Activated CD8-positive, alpha-beta T cell treated with anti-CD3 and anti-CD28 coated beads, Interleukin-2, amount 10 ng/mL, durations not matched to agents 7 days and 5 days (primary cell): ENCODE results near the gene CNTN2. TPM values are rescaled to one million over a fixed set of nuclear protein-coding genes. Genes with fewer than 3 reads are reported as not detected.

Experiments used
- ATAC-seq: fragments of 150-1000 bp; cut with Tn5 transposase; one replicate; pipeline ENCODE4 v1.10.0; 2021; ENCODE audit warnings: moderate library complexity
- CTCF ChIA-PET: fragments of 350-600 bp; sonication (Branson Sonifier 250); formaldehyde crosslinking; loops from one replicate; lab custom pipeline; 2021; ENCODE audit warnings: antibody characterized with exemption; lab: Charles Lee
- POLR2A ChIA-PET: fragments of 350-600 bp; sonication (Branson Sonifier 250); formaldehyde crosslinking; loops from one replicate; lab custom pipeline; 2021; ENCODE audit warnings: antibody characterized with exemption; lab: Charles Lee
- DNase-seq: peaks from one replicate; pipeline ENCODE4 v3.0.0-alpha.2; 2020
- H3K27ac Mint-ChIP-seq: one replicate; pipeline ENCODE4 v1.8.0; 2021; ENCODE audit warnings: mild to moderate bottlenecking, mixed read lengths
- H3K27me3 Mint-ChIP-seq: one replicate; pipeline ENCODE4 v1.8.0; 2021; ENCODE audit warnings: low read depth, mixed read lengths
- H3K36me3 Mint-ChIP-seq: one replicate; pipeline ENCODE4 v1.8.0; 2021; ENCODE audit warnings: low read depth, mixed read lengths
- H3K4me1 Mint-ChIP-seq: one replicate; pipeline ENCODE4 v1.8.0; 2021; ENCODE audit warnings: low read depth, mixed read lengths
- H3K4me3 Mint-ChIP-seq: one replicate; pipeline ENCODE4 v1.8.0; 2021; ENCODE audit warnings: mild to moderate bottlenecking, mixed read lengths
- H3K9me3 Mint-ChIP-seq: one replicate; pipeline ENCODE4 v1.8.0; 2022; ENCODE audit warnings: mixed read lengths; ENCODE audit not compliant: insufficient read depth
- total RNA-seq, 2 experiments: library from RNA; stranded (reverse); gene quantifications; one replicate each; pipeline ENCODE4 v1.2.3, GENCODE V29; 2021

The CNTN2 gene, protein sequence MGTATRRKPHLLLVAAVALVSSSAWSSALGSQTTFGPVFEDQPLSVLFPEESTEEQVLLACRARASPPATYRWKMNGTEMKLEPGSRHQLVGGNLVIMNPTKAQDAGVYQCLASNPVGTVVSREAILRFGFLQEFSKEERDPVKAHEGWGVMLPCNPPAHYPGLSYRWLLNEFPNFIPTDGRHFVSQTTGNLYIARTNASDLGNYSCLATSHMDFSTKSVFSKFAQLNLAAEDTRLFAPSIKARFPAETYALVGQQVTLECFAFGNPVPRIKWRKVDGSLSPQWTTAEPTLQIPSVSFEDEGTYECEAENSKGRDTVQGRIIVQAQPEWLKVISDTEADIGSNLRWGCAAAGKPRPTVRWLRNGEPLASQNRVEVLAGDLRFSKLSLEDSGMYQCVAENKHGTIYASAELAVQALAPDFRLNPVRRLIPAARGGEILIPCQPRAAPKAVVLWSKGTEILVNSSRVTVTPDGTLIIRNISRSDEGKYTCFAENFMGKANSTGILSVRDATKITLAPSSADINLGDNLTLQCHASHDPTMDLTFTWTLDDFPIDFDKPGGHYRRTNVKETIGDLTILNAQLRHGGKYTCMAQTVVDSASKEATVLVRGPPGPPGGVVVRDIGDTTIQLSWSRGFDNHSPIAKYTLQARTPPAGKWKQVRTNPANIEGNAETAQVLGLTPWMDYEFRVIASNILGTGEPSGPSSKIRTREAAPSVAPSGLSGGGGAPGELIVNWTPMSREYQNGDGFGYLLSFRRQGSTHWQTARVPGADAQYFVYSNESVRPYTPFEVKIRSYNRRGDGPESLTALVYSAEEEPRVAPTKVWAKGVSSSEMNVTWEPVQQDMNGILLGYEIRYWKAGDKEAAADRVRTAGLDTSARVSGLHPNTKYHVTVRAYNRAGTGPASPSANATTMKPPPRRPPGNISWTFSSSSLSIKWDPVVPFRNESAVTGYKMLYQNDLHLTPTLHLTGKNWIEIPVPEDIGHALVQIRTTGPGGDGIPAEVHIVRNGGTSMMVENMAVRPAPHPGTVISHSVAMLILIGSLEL
- total RNA-seq, result not detected

GRCh38 chr1:205042911-205043806 is at the start of gene CNTN2:
TSS of gene CNTN2 (plus strand) at chr1:205043212. CDS start at chr1:205053186, 9,974 bp downstream.
- no peak for DNase-seq
- Mint-ChIP-seq H3K4me1 (no peaks in the 10 kb centered on the region), H3K9me3 (no peaks in the 10 kb centered on the region), H3K36me3 (no peaks in the 10 kb centered on the region), H3K27ac (no peak within 1 kb of the TSS), H3K27me3 (peaks cover 53% of the 10 kb centered on the region), H3K4me3 (no peak within 1 kb of the TSS)
- CTCF ChIA-PET, result interaction anchor here (1.1 kb wide), 1 partner anchor 18 kb away, joined by 4 read pairs; no protein-coding TSS in a partner anchor
- ATAC-seq, result peak; percentile 48
- POLR2A ChIA-PET, result no interaction called here

DNA sequence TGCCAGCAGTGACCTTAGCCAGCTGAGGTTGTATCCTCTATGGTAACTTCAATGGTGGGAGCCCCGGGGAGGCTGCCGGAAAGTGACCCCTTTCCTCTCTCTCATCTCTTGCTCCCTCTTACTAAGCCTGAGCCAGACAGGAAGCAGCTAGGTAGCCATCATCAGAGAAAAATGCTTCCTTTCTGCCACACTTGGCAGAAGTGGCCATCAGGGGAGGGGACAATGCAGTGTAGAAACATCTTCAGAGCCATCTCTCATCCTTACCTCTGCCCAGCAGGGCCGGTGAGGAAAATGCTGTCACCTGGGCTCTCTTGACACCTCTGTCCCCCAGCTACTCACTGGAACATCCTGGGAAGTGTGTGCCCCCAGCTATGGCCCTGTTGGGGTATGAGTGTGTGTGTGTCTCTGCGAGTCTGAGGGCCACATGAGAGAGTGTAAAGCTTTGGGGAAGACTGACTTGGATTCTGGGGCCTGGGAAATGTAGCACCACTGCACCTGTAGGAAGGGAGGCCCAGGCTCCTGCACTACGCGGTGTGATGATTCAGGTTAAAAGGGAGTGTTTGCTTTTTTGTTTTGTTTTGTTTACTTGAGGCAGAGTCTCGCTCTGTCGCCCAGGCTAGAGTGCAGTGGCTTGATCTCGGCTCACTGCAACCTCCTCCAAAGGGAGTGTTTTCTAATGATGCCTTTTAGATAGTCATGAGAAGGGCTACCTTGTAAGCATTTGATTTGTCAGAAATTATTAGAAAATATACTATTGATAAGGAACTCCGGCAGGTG is 48.7 kb upstream of the CNTN2 start:
- ChIA-PET POLR2A (no interaction called here), CTCF (interaction anchor here (1.0 to 12.3 kb wide), 2 partner anchors 68 to 147 kb away, joined by 3 to 236 read pairs; no protein-coding TSS in a partner anchor)
- ATAC-seq (no peak), DNase-seq (no peak)
- H3K27ac Mint-ChIP-seq, result no peak overlapping the region
- H3K9me3 Mint-ChIP-seq, result no peaks in the 10 kb centered on the region
- H3K36me3 Mint-ChIP-seq, result no peaks in the 10 kb centered on the region
- peaks cover 2% of the 10 kb centered on the region for H3K27me3 Mint-ChIP-seq
- no peak overlapping the region for H3K4me3 Mint-ChIP-seq
- peaks cover 14% of the 10 kb centered on the region for H3K4me1 Mint-ChIP-seq

- POLR2A ChIA-PET, result no interaction called here
- CTCF ChIA-PET, result no interaction called here
Measured at GRCh38 chr1:204996981-204997380, 46.0 kb upstream of the CNTN2 start.

DNA sequence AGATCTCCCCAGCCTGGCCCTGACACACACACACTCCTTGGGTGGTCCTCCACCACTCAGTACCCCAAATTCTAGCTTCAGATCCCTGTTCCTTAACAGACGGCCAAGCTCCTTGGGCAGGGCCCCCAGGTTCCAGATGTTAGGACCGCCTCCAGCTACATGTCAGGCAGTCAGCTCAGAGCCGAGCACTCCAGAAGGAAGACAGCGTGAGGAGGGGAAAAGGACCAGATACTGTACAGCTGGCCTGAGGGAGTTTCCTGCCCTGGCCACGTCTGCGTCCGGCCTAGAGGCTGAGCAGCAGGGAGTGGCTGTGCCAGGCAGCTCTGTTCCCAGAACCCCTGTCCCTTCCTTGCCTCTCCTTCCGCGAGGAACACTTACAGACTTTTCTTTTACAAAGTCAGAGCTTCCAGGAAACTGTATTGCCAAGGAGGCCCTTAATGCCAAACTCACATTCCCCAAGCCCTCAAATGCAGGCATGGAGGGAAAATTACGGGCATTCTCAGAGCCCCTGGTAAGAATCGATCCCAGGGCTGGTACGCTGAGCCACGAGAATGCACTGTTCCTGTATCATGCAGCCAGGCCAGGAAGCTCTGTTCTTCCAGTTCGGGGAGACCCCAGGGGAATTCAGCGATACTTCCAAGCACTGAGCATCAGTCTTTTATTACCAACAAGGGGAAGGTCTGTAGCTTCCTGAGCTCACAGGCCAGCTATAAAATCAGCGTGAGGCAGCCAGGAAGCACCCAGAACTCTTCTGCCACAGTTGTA is 45.2 kb upstream of the CNTN2 start:
- no peak for ATAC-seq
- POLR2A ChIA-PET, result no interaction called here
- CTCF ChIA-PET, result interaction anchor here (1.0 to 1.5 kb wide), 2 partner anchors 8 to 64 kb away, joined by 7 to 8 read pairs; no protein-coding TSS in a partner anchor

More at GRCh38 chr1:204996981-204997380, 46.0 kb upstream of the CNTN2 start:
- DNase-seq (no peak), ATAC-seq (no peak)
- Mint-ChIP-seq H3K9me3 (no peaks in the 10 kb centered on the region), H3K27me3 (peaks cover 4% of the 10 kb centered on the region), H3K27ac (no peak overlapping the region), H3K4me1 (peaks cover 12% of the 10 kb centered on the region), H3K4me3 (no peak overlapping the region), H3K36me3 (no peaks in the 10 kb centered on the region)

GRCh38 chr1:205001162-205001561 is 41.9 kb upstream of the CNTN2 start:
- Mint-ChIP-seq H3K27ac (no peak overlapping the region), H3K4me3 (no peak overlapping the region), H3K4me1 (no peaks in the 10 kb centered on the region), H3K36me3 (no peaks in the 10 kb centered on the region), H3K9me3 (no peaks in the 10 kb centered on the region), H3K27me3 (peaks cover 4% of the 10 kb centered on the region)
- CTCF ChIA-PET, result interaction anchor here (1.0 to 3.4 kb wide), 2 partner anchors 12 to 353 kb away, joined by 3 to 19 read pairs; no protein-coding TSS in a partner anchor
- DNase-seq (no peak), ATAC-seq (no peak)
- POLR2A ChIA-PET, result no interaction called here

More for the DNA sequence above, 45.2 kb upstream of the CNTN2 start:
- DNase-seq, result no peak
- Mint-ChIP-seq H3K36me3 (no peaks in the 10 kb centered on the region), H3K4me1 (peaks cover 4% of the 10 kb centered on the region), H3K27me3 (peaks cover 4% of the 10 kb centered on the region), H3K4me3 (no peak overlapping the region), H3K9me3 (no peaks in the 10 kb centered on the region), H3K27ac (no peak overlapping the region)

DNA sequence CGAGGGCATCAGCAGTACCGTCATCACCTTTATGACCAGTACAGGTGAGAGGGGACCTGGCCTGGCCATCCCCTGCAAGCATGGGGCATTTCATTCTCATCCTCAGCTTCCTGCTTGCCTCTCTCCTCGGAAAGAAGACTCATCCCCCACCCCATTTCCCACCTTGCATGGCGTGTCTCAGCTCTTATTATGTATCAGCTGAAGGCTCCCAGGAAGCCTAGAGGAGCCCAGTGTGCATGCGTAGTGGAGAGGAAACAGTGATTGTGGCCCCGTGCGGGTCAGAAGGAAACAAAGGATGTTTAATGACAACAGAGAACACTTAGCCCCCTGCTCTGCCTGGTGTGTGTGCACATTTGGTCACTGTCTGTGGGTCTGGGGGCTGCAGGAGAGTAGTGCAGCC is 40.3 kb upstream of the CNTN2 start:
- no peak overlapping the region for H3K27ac Mint-ChIP-seq
- no peak for ATAC-seq
- no peaks in the 10 kb centered on the region for H3K9me3 Mint-ChIP-seq
- H3K36me3 Mint-ChIP-seq, result no peaks in the 10 kb centered on the region
- ChIA-PET CTCF (interaction anchor here (1.0 to 3.4 kb wide), 2 partner anchors 14 to 59 kb away, joined by 5 to 19 read pairs; no protein-coding TSS in a partner anchor), POLR2A (no interaction called here)
- H3K4me1 Mint-ChIP-seq, result no peaks in the 10 kb centered on the region
- DNase-seq, result no peak
- peaks cover 4% of the 10 kb centered on the region for H3K27me3 Mint-ChIP-seq
- H3K4me3 Mint-ChIP-seq, result no peak overlapping the region

DNA sequence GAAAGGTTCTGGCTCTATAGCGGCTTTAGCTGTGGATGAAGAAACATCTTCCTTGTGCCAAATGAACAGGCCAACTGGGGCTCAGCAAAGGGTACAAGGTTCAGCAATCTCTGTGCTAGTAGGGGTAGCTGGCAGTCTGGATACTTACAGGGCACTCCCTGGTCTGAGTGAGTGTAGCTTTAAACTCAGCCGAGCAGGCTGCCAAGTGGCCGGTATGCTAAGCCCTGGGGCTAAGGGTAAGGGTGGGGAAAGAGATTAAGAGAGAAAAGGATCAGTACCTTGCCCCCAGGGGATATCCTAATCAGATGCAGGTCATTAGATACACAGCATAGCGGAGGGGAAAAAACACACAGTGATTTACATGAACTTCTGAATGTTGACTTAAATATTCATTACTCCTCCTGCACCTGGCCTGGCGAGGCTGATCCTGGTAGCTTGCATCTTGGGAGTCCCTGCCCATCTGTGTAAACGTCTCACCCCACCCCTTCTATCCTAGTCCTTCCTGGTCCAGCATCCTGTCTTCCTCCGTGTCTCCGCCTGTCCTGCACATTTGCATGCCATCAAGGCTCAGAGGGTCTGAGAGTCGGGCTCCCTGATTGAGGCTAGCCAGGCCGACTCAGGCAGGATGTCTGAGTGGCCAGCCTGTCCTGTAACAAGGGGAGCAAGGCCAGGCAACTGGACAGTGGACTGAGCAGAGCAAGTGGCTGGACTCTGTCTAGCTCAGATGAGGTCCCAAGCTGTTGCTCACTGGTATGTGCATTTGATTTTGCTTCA is 39.5 kb upstream of the CNTN2 start:
- POLR2A ChIA-PET, result no interaction called here
- no peak for ATAC-seq

DNA sequence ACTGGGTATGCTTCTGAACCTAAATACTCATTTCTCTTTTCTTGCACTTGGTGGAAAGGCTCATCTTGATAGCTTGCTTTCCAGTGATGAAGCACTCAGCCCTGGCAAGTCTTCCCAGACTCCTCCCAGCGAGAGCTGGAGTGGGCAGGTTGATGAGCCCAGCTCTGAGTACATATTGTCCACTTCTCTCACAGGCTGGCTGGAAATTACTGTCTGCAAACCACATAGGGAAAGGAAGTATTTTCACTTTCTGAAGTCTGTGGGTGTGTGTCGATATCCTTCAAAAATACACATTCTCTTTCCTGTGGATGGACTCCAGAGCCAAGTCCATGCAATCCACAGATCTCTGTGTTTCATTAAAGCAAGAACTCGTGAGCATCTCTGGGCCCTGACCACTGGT is 38.7 kb upstream of the CNTN2 start:
- no peaks in the 10 kb centered on the region for H3K4me1 Mint-ChIP-seq
- ChIA-PET CTCF (interaction anchor here (0.6 kb wide), 1 partner anchor 28 kb away, joined by 3 read pairs; no protein-coding TSS in a partner anchor), POLR2A (no interaction called here)
- peaks cover 4% of the 10 kb centered on the region for H3K27me3 Mint-ChIP-seq
- DNase-seq (no peak), ATAC-seq (no peak)
- H3K36me3 Mint-ChIP-seq, result no peaks in the 10 kb centered on the region
- no peaks in the 10 kb centered on the region for H3K9me3 Mint-ChIP-seq
- no peak overlapping the region for H3K4me3 Mint-ChIP-seq
- no peak overlapping the region for H3K27ac Mint-ChIP-seq

More for the DNA sequence above, 39.5 kb upstream of the CNTN2 start:
- Mint-ChIP-seq H3K4me1 (no peaks in the 10 kb centered on the region), H3K27me3 (peaks cover 4% of the 10 kb centered on the region), H3K4me3 (no peak overlapping the region), H3K36me3 (no peaks in the 10 kb centered on the region), H3K27ac (no peak overlapping the region), H3K9me3 (no peaks in the 10 kb centered on the region)
- CTCF ChIA-PET, result interaction anchor here (0.6 to 1.0 kb wide), 2 partner anchors 27 to 58 kb away, joined by 3 to 5 read pairs; no protein-coding TSS in a partner anchor
- DNase-seq, result no peak

- Mint-ChIP-seq H3K4me1 (no peaks in the 10 kb centered on the region), H3K4me3 (no peak overlapping the region), H3K9me3 (no peaks in the 10 kb centered on the region), H3K27ac (no peak overlapping the region), H3K36me3 (no peaks in the 10 kb centered on the region), H3K27me3 (no peaks in the 10 kb centered on the region)
- no peak for DNase-seq
- no peak for ATAC-seq
- ChIA-PET CTCF (no interaction called here), POLR2A (no interaction called here)
Measured at GRCh38 chr1:205008896-205009295, 34.1 kb upstream of the CNTN2 start.
